Endothelial cell of umbilical vein (primary cell): ENCODE results near the gene MTMR4.

Source experiments
- CTCF ChIP-seq, 2 donors: IDR thresholded peaks; 1 replicate in 1 of 2; 2 replicates in 1 of 2; pipeline ENCODE4 v1.5.1; 2011; ENCODE audit warnings: low read length in 2 of 2, mild to moderate bottlenecking in 2 of 2, moderate library complexity in 2 of 2, control low read depth in 1 of 2, inconsistent platforms in 1 of 2, low read depth in 1 of 2; ENCODE audit not compliant: insufficient read depth in 1 of 2; ENCODE audit errors: extremely low read depth in 1 of 2
- EZH2 ChIP-seq: IDR thresholded peaks from 2 replicates; pipeline ENCODE4 v1.6.1; 2012; ENCODE audit warnings: borderline replicate concordance, low read depth, mild to moderate bottlenecking, moderate library complexity, low read length, inconsistent platforms; ENCODE audit not compliant: severe bottlenecking
- MAX ChIP-seq: IDR thresholded peaks from 2 replicates; pipeline ENCODE4 v1.6.1; 2011; ENCODE audit not compliant: insufficient read depth, insufficient read length
- POLR2AphosphoS5 ChIP-seq: IDR thresholded peaks from 2 replicates; pipeline ENCODE4 v1.6.1; 2012; ENCODE audit warnings: low read depth, mild to moderate bottlenecking, control low read depth, low read length, moderate library complexity; ENCODE audit not compliant: insufficient read depth

GRCh38 chr17:58480090-58480489 lies 34.3 kb downstream of the MTMR4 start:
- TF ChIP-seq MAX (no peak), CTCF (IDR thresholded peaks at IDR 0.05; ENCODE audit: extremely low read depth in 1 of 2, insufficient read depth in 1 of 2, low read depth in 1 of 2, low read length in 2 of 2) (no peak), POLR2AphosphoS5 (no peak), EZH2 (no peak)
